WTC11 (cell line): ENCODE data around the gene PRDM15.

Source experiments
- ZNF317 ChIP-seq: sonication (generic); formaldehyde crosslinking; IDR thresholded peaks from 2 replicates; pipeline ENCODE4 v1.8.1; 2023; ENCODE audit warnings: low read depth, mild to moderate bottlenecking, moderate library complexity, missing genetic modification reagents, borderline replicate concordance
- TF ChIP-seq, protein P1 (sequence below): fragments of 200-600 bp; IDR thresholded peaks from 2 replicates; pipeline ENCODE4 v1.8.0; 2022; ENCODE audit warnings: antibody characterized with exemption

DNA sequence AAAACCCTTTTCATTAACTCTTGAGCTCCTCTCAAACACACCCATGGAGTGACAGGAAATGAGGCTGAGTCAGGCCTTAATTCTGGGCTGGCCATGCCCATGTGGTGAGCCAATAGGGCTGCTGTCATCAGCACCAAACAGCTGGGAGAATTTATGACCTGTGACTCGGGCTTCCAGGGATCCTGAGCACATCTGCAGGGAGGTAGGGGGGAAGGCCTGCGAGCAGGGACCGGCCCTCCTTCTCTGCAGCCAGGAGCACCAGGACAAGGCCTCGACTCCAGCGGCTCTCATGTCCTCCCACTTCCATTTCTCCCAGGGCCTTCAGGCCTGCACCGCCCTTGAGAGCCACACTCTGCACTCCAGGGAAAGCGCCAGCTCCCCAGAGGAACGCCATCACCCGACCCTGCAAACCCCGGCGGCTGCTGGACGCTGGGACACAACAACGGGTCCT is 126.9 kb downstream of the PRDM15 start:
- no peak for TF ChIP-seq ZNF317
- TF ChIP-seq, protein P1, sequence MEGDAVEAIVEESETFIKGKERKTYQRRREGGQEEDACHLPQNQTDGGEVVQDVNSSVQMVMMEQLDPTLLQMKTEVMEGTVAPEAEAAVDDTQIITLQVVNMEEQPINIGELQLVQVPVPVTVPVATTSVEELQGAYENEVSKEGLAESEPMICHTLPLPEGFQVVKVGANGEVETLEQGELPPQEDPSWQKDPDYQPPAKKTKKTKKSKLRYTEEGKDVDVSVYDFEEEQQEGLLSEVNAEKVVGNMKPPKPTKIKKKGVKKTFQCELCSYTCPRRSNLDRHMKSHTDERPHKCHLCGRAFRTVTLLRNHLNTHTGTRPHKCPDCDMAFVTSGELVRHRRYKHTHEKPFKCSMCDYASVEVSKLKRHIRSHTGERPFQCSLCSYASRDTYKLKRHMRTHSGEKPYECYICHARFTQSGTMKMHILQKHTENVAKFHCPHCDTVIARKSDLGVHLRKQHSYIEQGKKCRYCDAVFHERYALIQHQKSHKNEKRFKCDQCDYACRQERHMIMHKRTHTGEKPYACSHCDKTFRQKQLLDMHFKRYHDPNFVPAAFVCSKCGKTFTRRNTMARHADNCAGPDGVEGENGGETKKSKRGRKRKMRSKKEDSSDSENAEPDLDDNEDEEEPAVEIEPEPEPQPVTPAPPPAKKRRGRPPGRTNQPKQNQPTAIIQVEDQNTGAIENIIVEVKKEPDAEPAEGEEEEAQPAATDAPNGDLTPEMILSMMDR: no peak
